IMR-90 (cell line): ENCODE results near the gene ZMAT5. TPM values are rescaled to one million over a fixed set of nuclear protein-coding genes. Genes with fewer than 3 reads are reported as not detected.

ENCODE experiments used
- ATAC-seq: fragments of 200-7000 bp; cut with Tn5 transposase; 2 replicates; pipeline ENCODE4 v1.9.1; 2020; ENCODE audit warnings: low read depth, mild to moderate bottlenecking, moderate library complexity
- BruUV-seq: library from RNA; stranded (reverse); fragments of 400-500 nt; replicated peaks from 2 replicates; lab custom pipeline; 2021; lab: Mats Ljungman, UMichigan
- CTCF ChIA-PET: fragments of 300-600 bp; formaldehyde crosslinking; extraction: SDS; loops from one replicate; lab custom pipeline; 2021; ENCODE audit warnings: antibody characterized with exemption; lab: Yijun Ruan, JAX
- POLR2A ChIA-PET: fragments of 300-600 bp; sonication (Branson Sonifier 250); formaldehyde crosslinking; loops from one replicate; lab custom pipeline; 2022; ENCODE audit warnings: antibody characterized with exemption; ENCODE audit not compliant: unreplicated experiment; lab: Charles Lee
- DNase-seq: peaks from one replicate; pipeline ENCODE4 v3.0.0; 2013
- H2AFZ ChIP-seq: replicated peaks from 2 replicates; pipeline ENCODE3; 2013; ENCODE audit warnings: low read length, mild to moderate bottlenecking; ENCODE audit not compliant: poor library complexity
- H2AK5ac ChIP-seq: 2 replicates; pipeline ENCODE4 v1.6.1; 2013; ENCODE audit warnings: low read depth, low read length, inconsistent platforms
- H2AK9ac ChIP-seq: replicated peaks from 2 replicates; pipeline ENCODE3; 2013; ENCODE audit warnings: mild to moderate bottlenecking, low read depth, low read length, moderate library complexity; ENCODE audit not compliant: poor library complexity
- H2BK120ac ChIP-seq: 2 replicates; pipeline ENCODE4 v1.6.1; 2013; ENCODE audit warnings: low read depth, low read length, inconsistent platforms
- H2BK15ac ChIP-seq: 3 replicates; pipeline ENCODE4 v1.6.1; 2013; ENCODE audit warnings: low read depth, low read length, inconsistent platforms
- H2BK20ac ChIP-seq: 2 replicates; pipeline ENCODE4 v1.6.1; 2013; ENCODE audit warnings: low read depth, mild to moderate bottlenecking, inconsistent platforms, low read length, moderate library complexity
- H2BK5ac ChIP-seq: 2 replicates; pipeline ENCODE4 v1.6.1; 2013; ENCODE audit warnings: mild to moderate bottlenecking, low read depth, low read length, inconsistent platforms; ENCODE audit not compliant: poor library complexity, severe bottlenecking
- H3K14ac ChIP-seq: replicated peaks from 2 replicates; pipeline ENCODE4 v1.6.1; 2013; ENCODE audit warnings: low read depth, low read length, inconsistent platforms
- H3K18ac ChIP-seq: 2 replicates; pipeline ENCODE4 v1.6.1; 2013; ENCODE audit warnings: low read depth, low read length, control low read depth
- H3K23ac ChIP-seq: 2 replicates; pipeline ENCODE4 v1.6.1; 2013; ENCODE audit warnings: low read depth, low read length, inconsistent platforms
- H3K27ac ChIP-seq: 2 replicates; pipeline ENCODE4 v1.5.1; 2013; ENCODE audit warnings: mild to moderate bottlenecking, control low read depth, low read length; ENCODE audit not compliant: insufficient read depth
- H3K27me3 ChIP-seq: 2 replicates; pipeline ENCODE4 v1.6.1; 2013; ENCODE audit warnings: low read length; ENCODE audit not compliant: control insufficient read depth, insufficient read depth
- H3K36me3 ChIP-seq: 2 replicates; pipeline ENCODE4 v1.6.1; 2013; ENCODE audit warnings: low read length, mixed read lengths; ENCODE audit not compliant: control insufficient read depth, insufficient read depth
- H3K4ac ChIP-seq: 2 replicates; pipeline ENCODE4 v1.6.1; 2013; ENCODE audit warnings: low read depth, low read length, inconsistent platforms
- H3K4me1 ChIP-seq: 2 replicates; pipeline ENCODE4 v1.6.1; 2013; ENCODE audit warnings: low read length, mixed read lengths; ENCODE audit not compliant: control insufficient read depth, insufficient read depth
- H3K4me2 ChIP-seq: 2 replicates; pipeline ENCODE4 v1.6.1; 2013; ENCODE audit warnings: low read depth, mild to moderate bottlenecking, control low read depth, low read length, moderate library complexity
- H3K4me3 ChIP-seq: 2 replicates; pipeline ENCODE4 v1.5.1; 2013; ENCODE audit warnings: low read depth, mild to moderate bottlenecking, control low read depth, low read length, moderate library complexity; ENCODE audit not compliant: insufficient read depth
- H3K56ac ChIP-seq: 2 replicates; pipeline ENCODE4 v1.6.1; 2013; ENCODE audit warnings: low read length, inconsistent platforms; ENCODE audit not compliant: insufficient read depth; ENCODE audit errors: extremely low read depth
- H3K79me1 ChIP-seq, 2 experiments: 2 replicates each; pipeline ENCODE4 v1.6.1; 2013; ENCODE audit warnings: low read length in 2 of 2, inconsistent platforms in 1 of 2, low read depth in 1 of 2
- H3K9ac ChIP-seq: 2 replicates; pipeline ENCODE4 v1.6.1; 2013; ENCODE audit warnings: low read depth, low read length, control low read depth
- H3K9me1 ChIP-seq: 2 replicates; pipeline ENCODE4 v1.6.1; 2013; ENCODE audit warnings: low read length, inconsistent platforms; ENCODE audit not compliant: insufficient read depth
- H3K9me3 ChIP-seq: 2 replicates; pipeline ENCODE4 v1.6.1; 2013; ENCODE audit warnings: low read length; ENCODE audit not compliant: control insufficient read depth, insufficient read depth
- H4K20me1 ChIP-seq: 2 replicates; pipeline ENCODE4 v1.6.1; 2013; ENCODE audit warnings: low read length, inconsistent platforms; ENCODE audit not compliant: insufficient read depth
- H4K5ac ChIP-seq: 2 replicates; pipeline ENCODE4 v1.6.1; 2013; ENCODE audit warnings: mild to moderate bottlenecking, low read depth, low read length, control low read depth
- H4K8ac ChIP-seq, 2 experiments: 2 replicates each; pipeline ENCODE4 v1.6.1; 2013; ENCODE audit warnings: low read depth in 2 of 2, low read length in 2 of 2, control low read depth in 1 of 2, inconsistent platforms in 1 of 2
- H4K91ac ChIP-seq: 2 replicates; pipeline ENCODE4 v1.6.1; 2013; ENCODE audit warnings: low read depth, low read length, inconsistent platforms; ENCODE audit not compliant: insufficient read depth
- BHLHE40 ChIP-seq: fragments of 150-350 bp; IDR thresholded peaks from 2 replicates; pipeline ENCODE4 v1.6.1; 2016; ENCODE audit warnings: mild to moderate bottlenecking, low read depth, low read length
- CEBPB ChIP-seq: IDR thresholded peaks from 2 replicates; pipeline ENCODE4 v1.6.1; 2012; ENCODE audit warnings: low read depth, low read length, improper control_type of control experiment
- CHD1 ChIP-seq: IDR thresholded peaks from 2 replicates; pipeline ENCODE4 v1.6.1; 2012; ENCODE audit warnings: low read depth, low read length, improper control_type of control experiment
- FOS ChIP-seq: fragments of 150-350 bp; IDR thresholded peaks from 2 replicates; pipeline ENCODE4 v1.6.1; 2016; ENCODE audit warnings: low read depth, low read length
- MAFK ChIP-seq: IDR thresholded peaks from 2 replicates; pipeline ENCODE4 v1.6.1; 2012; ENCODE audit warnings: low read depth, low read length, improper control_type of control experiment
- MAZ ChIP-seq: IDR thresholded peaks from 2 replicates; pipeline ENCODE4 v1.6.1; 2012; ENCODE audit warnings: low read depth, mild to moderate bottlenecking, low read length, improper control_type of control experiment, moderate library complexity, borderline replicate concordance
- MXI1 ChIP-seq: IDR thresholded peaks from 2 replicates; pipeline ENCODE4 v1.6.1; 2012; ENCODE audit warnings: low read depth, mild to moderate bottlenecking, low read length, moderate library complexity, borderline replicate concordance
- NFE2L2 ChIP-seq: fragments of 150-350 bp; IDR thresholded peaks from 2 replicates; pipeline ENCODE4 v1.6.1; 2016; ENCODE audit warnings: low read depth, mild to moderate bottlenecking, low read length
- POLR2A ChIP-seq: IDR thresholded peaks from 2 replicates; pipeline ENCODE4 v1.6.1; 2012; ENCODE audit warnings: mild to moderate bottlenecking, low read depth, low read length
- RAD21 ChIP-seq: IDR thresholded peaks from 2 replicates; pipeline ENCODE4 v1.6.1; 2012; ENCODE audit warnings: low read length, improper control_type of control experiment
- RCOR1 ChIP-seq: IDR thresholded peaks from 2 replicates; pipeline ENCODE4 v1.6.1; 2012; ENCODE audit warnings: mild to moderate bottlenecking, low read length, improper control_type of control experiment; ENCODE audit not compliant: insufficient replicate concordance
- RFX5 ChIP-seq: IDR thresholded peaks from 2 replicates; pipeline ENCODE4 v1.8.0; 2012; ENCODE audit warnings: low read depth, mild to moderate bottlenecking, low read length, moderate library complexity
- SMC3 ChIP-seq: fragments of 150-350 bp; IDR thresholded peaks from 2 replicates; pipeline ENCODE4 v1.6.1; 2016; ENCODE audit warnings: low read depth, mild to moderate bottlenecking, antibody characterized with exemption, low read length, moderate library complexity
- WGBS, 2 experiments: methylation state at CpG; one replicate each; pipeline versions ENCODE4 v1.1.5 to v1.1.7; 2013; ENCODE audit warnings: missing lambda C conversion rate in 2 of 2; ENCODE audit not compliant: insufficient read length in 1 of 2; ENCODE audit errors: extremely low coverage in 2 of 2; 5-methylcytosine and 5-hydroxymethylcytosine counted together
- dilution Hi-C: fragments of 300-500 bp; cut with HindIII; formaldehyde crosslinking; loops from one replicate; pipeline ENCODE4 v1.14.3; 2018; ENCODE audit warnings: low sequenced_read_pairs; ENCODE audit not compliant: unreplicated experiment
- in situ Hi-C: fragments of 300-500 bp; cut with MboI; formaldehyde crosslinking; loops from 3 replicates; pipeline ENCODE4 v1.14.3; 2019; ENCODE audit warnings: low sequenced_read_pairs, inconsistent platforms, mixed read lengths
- intact Hi-C: fragments of 100-400 bp; cut with micrococcal nuclease; formaldehyde crosslinking; loops from 2 replicates; pipeline ENCODE4 v1.10.0; 2022
- polyA plus RNA-seq, 3 experiments: library from polyadenylated mRNA; depleted of rRNA; stranded (reverse); fragments of >200 nt; gene quantifications; 2 replicates each; pipeline ENCODE4 v1.2.3, GENCODE V29; 2012; ENCODE audit warnings: low replicate concordance in 1 of 3
- total RNA-seq: library from RNA; depleted of rRNA; stranded (reverse); fragments of >200 nt; gene quantifications from 2 replicates; pipeline ENCODE4 v1.2.3, GENCODE V29; 2012
- TF ChIP-seq, protein P1 (sequence below): fragments of 150-350 bp; IDR thresholded peaks from 2 replicates; pipeline ENCODE4 v1.6.1; 2016; ENCODE audit warnings: low read depth, mild to moderate bottlenecking, low read length, moderate library complexity, borderline replicate concordance
- TF ChIP-seq, protein P2 (sequence below): conservative IDR thresholded peaks from 2 replicates; pipeline ENCODE4 v1.5.1; 2012; ENCODE audit warnings: mild to moderate bottlenecking, low read depth, low read length, improper control_type of control experiment
- TF ChIP-seq, protein P3 (sequence below): fragments of 150-350 bp; IDR thresholded peaks from 2 replicates; pipeline ENCODE4 v1.6.1; 2017; ENCODE audit warnings: mild to moderate bottlenecking, antibody characterized with exemption, low read length, low read depth

ZMAT5 gene
- total and polyA plus RNA-seq, 2 of the 4 experiments (the other 2 are of a cell fraction), result 21.7 to 31.8 TPM

- BruUV-seq, result no TSS peak
- Histone ChIP-seq H2AK9ac (no peak overlapping the region), H3K79me1 (no peaks in the 10 kb centered on the region), H4K91ac (no peak overlapping the region), H4K5ac (no peak overlapping the region), H3K4ac (no peak overlapping the region), H3K9me1 (0 out of 2 replicates have a peak, but pooled peaks cover 2% of the 10 kb centered on the region), H2AK5ac (no peak overlapping the region), H3K27ac (no peak overlapping the region), H3K4me1 (peaks cover 12% of the 10 kb centered on the region; the same call in 1 of the 2 replicates), H3K18ac (no peak overlapping the region), H3K27me3 (peaks cover 27% of the 10 kb centered on the region), H2BK120ac (no peak overlapping the region), H3K36me3 (no peaks in the 10 kb centered on the region), H3K4me2 (no peak overlapping the region), H3K23ac (no peak overlapping the region), H3K9ac (no peak overlapping the region), H2BK15ac (no peak overlapping the region), H4K8ac (no peak overlapping the region), H2BK5ac (no peak overlapping the region), H4K20me1 (peaks cover 11% of the 10 kb centered on the region; the same call in 1 of the 2 replicates), H3K9me3 (no peaks in the 10 kb centered on the region), H3K14ac (no peak overlapping the region), H3K4me3 (no peak overlapping the region), H2BK20ac (no peak overlapping the region), H2AFZ (no peak overlapping the region), H3K56ac (no peak overlapping the region)
- ATAC-seq (no peak), DNase-seq (no peak)
- ChIA-PET CTCF (interaction anchor here (1.1 kb wide), 1 partner anchor 39 kb away, joined by 3 read pairs; no protein-coding TSS in a partner anchor), POLR2A (no interaction called here)
- TF ChIP-seq CEBPB (no peak), POLR2A (no peak), FOS (no peak), CHD1 (no peak), RCOR1 (no peak), BHLHE40 (no peak), RAD21 (no peak), RFX5 (no peak), MXI1 (no peak), NFE2L2 (no peak), MAZ (no peak), SMC3 (no peak), MAFK (no peak)
- TF ChIP-seq, protein P1, sequence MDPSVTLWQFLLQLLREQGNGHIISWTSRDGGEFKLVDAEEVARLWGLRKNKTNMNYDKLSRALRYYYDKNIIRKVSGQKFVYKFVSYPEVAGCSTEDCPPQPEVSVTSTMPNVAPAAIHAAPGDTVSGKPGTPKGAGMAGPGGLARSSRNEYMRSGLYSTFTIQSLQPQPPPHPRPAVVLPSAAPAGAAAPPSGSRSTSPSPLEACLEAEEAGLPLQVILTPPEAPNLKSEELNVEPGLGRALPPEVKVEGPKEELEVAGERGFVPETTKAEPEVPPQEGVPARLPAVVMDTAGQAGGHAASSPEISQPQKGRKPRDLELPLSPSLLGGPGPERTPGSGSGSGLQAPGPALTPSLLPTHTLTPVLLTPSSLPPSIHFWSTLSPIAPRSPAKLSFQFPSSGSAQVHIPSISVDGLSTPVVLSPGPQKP, result no peak
- TF ChIP-seq, protein P2, sequence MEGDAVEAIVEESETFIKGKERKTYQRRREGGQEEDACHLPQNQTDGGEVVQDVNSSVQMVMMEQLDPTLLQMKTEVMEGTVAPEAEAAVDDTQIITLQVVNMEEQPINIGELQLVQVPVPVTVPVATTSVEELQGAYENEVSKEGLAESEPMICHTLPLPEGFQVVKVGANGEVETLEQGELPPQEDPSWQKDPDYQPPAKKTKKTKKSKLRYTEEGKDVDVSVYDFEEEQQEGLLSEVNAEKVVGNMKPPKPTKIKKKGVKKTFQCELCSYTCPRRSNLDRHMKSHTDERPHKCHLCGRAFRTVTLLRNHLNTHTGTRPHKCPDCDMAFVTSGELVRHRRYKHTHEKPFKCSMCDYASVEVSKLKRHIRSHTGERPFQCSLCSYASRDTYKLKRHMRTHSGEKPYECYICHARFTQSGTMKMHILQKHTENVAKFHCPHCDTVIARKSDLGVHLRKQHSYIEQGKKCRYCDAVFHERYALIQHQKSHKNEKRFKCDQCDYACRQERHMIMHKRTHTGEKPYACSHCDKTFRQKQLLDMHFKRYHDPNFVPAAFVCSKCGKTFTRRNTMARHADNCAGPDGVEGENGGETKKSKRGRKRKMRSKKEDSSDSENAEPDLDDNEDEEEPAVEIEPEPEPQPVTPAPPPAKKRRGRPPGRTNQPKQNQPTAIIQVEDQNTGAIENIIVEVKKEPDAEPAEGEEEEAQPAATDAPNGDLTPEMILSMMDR, result no peak
- TF ChIP-seq, protein P3, sequence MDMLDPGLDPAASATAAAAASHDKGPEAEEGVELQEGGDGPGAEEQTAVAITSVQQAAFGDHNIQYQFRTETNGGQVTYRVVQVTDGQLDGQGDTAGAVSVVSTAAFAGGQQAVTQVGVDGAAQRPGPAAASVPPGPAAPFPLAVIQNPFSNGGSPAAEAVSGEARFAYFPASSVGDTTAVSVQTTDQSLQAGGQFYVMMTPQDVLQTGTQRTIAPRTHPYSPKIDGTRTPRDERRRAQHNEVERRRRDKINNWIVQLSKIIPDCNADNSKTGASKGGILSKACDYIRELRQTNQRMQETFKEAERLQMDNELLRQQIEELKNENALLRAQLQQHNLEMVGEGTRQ, result no peak
- in situ Hi-C loops, result no loop called here
- no CpG with 5 or more reads among the region's 7 CpGs for WGBS, 2 experiments
- intact Hi-C loops, result no loop called here
- dilution Hi-C loops, result no loop called here
Measured at GRCh38 chr22:29705651-29706050, 61.2 kb downstream of the ZMAT5 start.
